Measurements from ENCODE around the gene GADD45B. TPM values are rescaled to one million over a fixed set of nuclear protein-coding genes. Genes with fewer than 3 reads are reported as not detected.

Gene GADD45B
- total RNA-seq, 1 experiment from 2014 or later, result 16.2 TPM

GRCh38 chr19:2428321-2428690, 47.6 kb upstream of the GADD45B start:
- H3K79me1 ChIP-seq (ENCODE audit: insufficient read depth, low read depth, low read length, poor library complexity, severe bottlenecking), result no peaks in the 10 kb centered on the region
- H3K9me3 ChIP-seq (ENCODE audit: control insufficient read depth, low read depth, low read length), result no peaks in the 10 kb centered on the region
- H3K27ac ChIP-seq (ENCODE audit: insufficient read length, low read depth, low read length), result peak overlapping the region; percentile 21
- no peaks in the 10 kb centered on the region; the same call in 1 of the 2 replicates for H3K4me1 ChIP-seq (ENCODE audit: insufficient read depth, low read length)
- H3K56ac ChIP-seq (ENCODE audit: insufficient read length, low read depth, low read length), result no peak overlapping the region
- peaks cover 16 to 26% of the 10 kb centered on the region in 2 experiments for H3K4me1 Mint-ChIP-seq
- peaks cover 2% of the 10 kb centered on the region; the same call in 1 of the 2 replicates for H3K79me2 ChIP-seq (ENCODE audit: insufficient read depth, low read length)
- H4K91ac ChIP-seq (ENCODE audit: insufficient read length, low read depth, low read length), result no peak overlapping the region
- peaks cover 6 to 34% (median 33%) of the 10 kb centered on the region in 3 experiments; a peak in 6 of 7 replicates for H3K36me3 Mint-ChIP-seq (ENCODE audit: insufficient read depth in 1 of 3, low read depth in 3 of 3)
- peak overlapping the region; percentile 91 to 93 for H3K4me3 Mint-ChIP-seq
- peaks cover 2% of the 10 kb centered on the region; the same call in 1 of the 2 replicates for H3K27me3 Mint-ChIP-seq (ENCODE audit: low read depth)
- peaks cover 9% of the 10 kb centered on the region for H3K23me2 ChIP-seq (ENCODE audit: insufficient read length, low read depth, low read length, poor library complexity, severe bottlenecking)
- H3K18ac ChIP-seq (ENCODE audit: insufficient read length, low read depth, low read length), result peak overlapping the region; percentile 31
- no peak overlapping the region for H3K9ac ChIP-seq (ENCODE audit: extremely low read depth, insufficient read length, low read length)
- H2BK15ac ChIP-seq (ENCODE audit: low read depth, low read length), result no peak overlapping the region
- no peaks in the 10 kb centered on the region for H4K20me1 ChIP-seq (ENCODE audit: control insufficient read depth, insufficient read depth, insufficient read length)
- no peak for TF ChIP-seq CTCF (conservative IDR thresholded peaks at IDR 0.05)
- no peaks in the 10 kb centered on the region for H3K27me3 ChIP-seq (ENCODE audit: insufficient read depth, low read length)
- H3K4me2 ChIP-seq (ENCODE audit: insufficient read depth, insufficient read length, low read length), result peak overlapping the region; percentile 60
- peak; percentile 77 for DNase-seq
- H4K5ac ChIP-seq (ENCODE audit: insufficient read length, low read depth, low read length), result no peak overlapping the region
- no peak overlapping the region for H2AFZ ChIP-seq (ENCODE audit: low read length)
- no peak overlapping the region for H3K23ac ChIP-seq (ENCODE audit: insufficient read length, low read depth, low read length)
- no peak overlapping the region for H3T11ph ChIP-seq (ENCODE audit: low read length)
- no peak overlapping the region for H2AK5ac ChIP-seq (ENCODE audit: insufficient read length, low read length)
- H3K4ac ChIP-seq (ENCODE audit: low read depth, low read length), result no peak overlapping the region
- no peak overlapping the region for H2BK12ac ChIP-seq (ENCODE audit: insufficient read length, low read depth, low read length)
- peak overlapping the region; percentile 68 for H3K14ac ChIP-seq (ENCODE audit: insufficient read depth, low read length)
- H2BK120ac ChIP-seq (ENCODE audit: low read depth, low read length, poor library complexity, severe bottlenecking), result no peak overlapping the region
- H3K9me3 Mint-ChIP-seq, result no peaks in the 10 kb centered on the region
- H2BK5ac ChIP-seq (ENCODE audit: insufficient read length, low read length), result no peak overlapping the region
- no peak overlapping the region for H2BK20ac ChIP-seq (ENCODE audit: low read depth, low read length, poor library complexity, severe bottlenecking)
- WGBS (ENCODE audit: extremely low coverage, insufficient read length, low lambda C conversion rate), result no CpG with 5 or more reads among the region's 25 CpGs
- peak overlapping the region; percentile 98 to 99 (median 99) for H3K27ac Mint-ChIP-seq
- H4K8ac ChIP-seq (replicated peaks; ENCODE audit: insufficient read length, low read depth, low read length), result no peak overlapping the region

Data from H9 (cell line).